Stimulated activated CD8-positive, alpha-beta memory T cell treated with anti-CD3 and anti-CD28 coated beads, Interleukin-15, amount 100 ng/mL, for 4 hours (primary cell): Measurements from ENCODE around the gene UGT1A9.
"Not testable (repeated sequence)": the region's sequence is repeated elsewhere in the genome, so short reads cannot be mapped to it uniquely, and the experiment has no call there.

Source experiments
- DNase-seq, 2 donors: peaks; one replicate each; pipeline ENCODE4 v3.0.0-alpha.2; 2020; ENCODE audit warnings: low read depth in 2 of 2

The UGT1A9 gene

GRCh38 chr2:233671290-233672161 lies at the start of gene UGT1A9:
Gene UGT1A9 (plus strand): TSS chr2:233671898. CDS start chr2:233671935, 37 bp downstream.
- no peak for DNase-seq

- DNase-seq: no peak
Observed at GRCh38 chr2:233627331-233628025, 44.2 kb upstream of the UGT1A9 start.

GRCh38 chr2:233636306-233636705 lies 35.4 kb upstream of the UGT1A9 start, which contains the start of gene UGT1A10:
Gene UGT1A10 (plus strand): TSS chr2:233636448. CDS start chr2:233636523, 75 bp downstream.
- not testable (repeated sequence) for DNase-seq

GRCh38 chr2:233638836-233639235 lies 32.9 kb upstream of the UGT1A9 start:
- no peak for DNase-seq

- no peak for DNase-seq
Observed at GRCh38 chr2:233639860-233640259, 31.8 kb upstream of the UGT1A9 start.

- no peak for DNase-seq
Observed at GRCh38 chr2:233643128-233643527, 28.6 kb upstream of the UGT1A9 start.

GRCh38 chr2:233646033-233646432 lies 25.7 kb upstream of the UGT1A9 start:
- DNase-seq: not testable (repeated sequence)

- no peak for DNase-seq
Observed at GRCh38 chr2:233650981-233651380, 20.7 kb upstream of the UGT1A9 start.

- DNase-seq: no peak
Observed at GRCh38 chr2:233651430-233651829, 20.3 kb upstream of the UGT1A9 start.

- no peak for DNase-seq
Observed at GRCh38 chr2:233654501-233654900, 17.2 kb upstream of the UGT1A9 start.

GRCh38 chr2:233655043-233655442 lies 16.7 kb upstream of the UGT1A9 start:
- no peak for DNase-seq

GRCh38 chr2:233655943-233656342 lies 15.8 kb upstream of the UGT1A9 start:
- DNase-seq: not testable (repeated sequence)

GRCh38 chr2:233656443-233656842 lies 15.3 kb upstream of the UGT1A9 start:
- DNase-seq: no peak

- no peak for DNase-seq
Observed at GRCh38 chr2:233658610-233659009, 13.1 kb upstream of the UGT1A9 start.

- no peak for DNase-seq
Observed at GRCh38 chr2:233663911-233664310, 7.8 kb upstream of the UGT1A9 start.

GRCh38 chr2:233668605-233669260 lies 3.0 kb upstream of the UGT1A9 start:
- DNase-seq: no peak

GRCh38 chr2:233672886-233673285 lies 1.2 kb downstream of the UGT1A9 start:
- DNase-seq: no peak

- no peak for DNase-seq
Observed at GRCh38 chr2:233673896-233674295, 2.2 kb downstream of the UGT1A9 start.

- no peak for DNase-seq
Observed at GRCh38 chr2:233674314-233674713, 2.6 kb downstream of the UGT1A9 start.

- DNase-seq: no peak
Observed at GRCh38 chr2:233674995-233675394, 3.3 kb downstream of the UGT1A9 start.

- DNase-seq: no peak
Observed at GRCh38 chr2:233676046-233676445, 4.3 kb downstream of the UGT1A9 start.

GRCh38 chr2:233679196-233679595 lies 7.5 kb downstream of the UGT1A9 start:
- no peak for DNase-seq
